Caki2 (cell line): ENCODE data around the gene TENM4. TPM values are rescaled to one million over a fixed set of nuclear protein-coding genes. Genes with fewer than 3 reads are reported as not detected.

Experiments
- DNase-seq: peaks from one replicate; pipeline ENCODE4 v3.0.0-alpha.2; 2015; ENCODE audit warnings: low read depth
- in situ Hi-C: cut with HindIII; loops from 2 replicates; pipeline ENCODE4 v1.10.0; 2016; ENCODE audit warnings: low sequenced_read_pairs, low pct_unique_long_range_greater_than_20kb, mixed read lengths
- total RNA-seq: library from RNA; depleted of rRNA; stranded (reverse); fragments of >200 nt; shearing (Covaris generic); gene quantifications from 2 replicates; pipeline ENCODE4 v1.2.3, GENCODE V29; 2014; ENCODE audit warnings: low replicate concordance

TENM4 gene
- total RNA-seq, 1 experiment from 2014 or later = 0.17 TPM

DNA sequence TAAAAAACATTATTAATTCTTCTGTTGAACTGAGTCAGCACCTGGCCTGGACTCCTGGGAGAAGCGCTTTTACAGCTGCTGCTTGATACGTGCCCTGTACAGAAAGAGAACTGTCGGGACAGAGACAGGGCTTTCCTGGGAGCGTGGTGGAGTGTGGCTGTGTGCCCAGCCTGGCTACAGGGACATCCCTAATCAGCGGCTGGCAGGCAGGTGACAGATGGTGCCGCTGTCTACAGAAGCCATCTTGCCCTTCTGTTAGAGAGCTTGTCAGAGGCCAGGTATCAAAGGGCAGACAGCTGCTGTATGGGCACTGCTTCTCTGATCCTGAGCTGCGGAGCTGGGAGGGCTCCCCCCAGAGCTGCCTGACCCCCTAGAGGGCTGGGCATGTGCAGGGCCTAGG lies 361.8 kb downstream of the TENM4 start:
- in situ Hi-C loops = no loop called here
- DNase-seq = no peak

DNA sequence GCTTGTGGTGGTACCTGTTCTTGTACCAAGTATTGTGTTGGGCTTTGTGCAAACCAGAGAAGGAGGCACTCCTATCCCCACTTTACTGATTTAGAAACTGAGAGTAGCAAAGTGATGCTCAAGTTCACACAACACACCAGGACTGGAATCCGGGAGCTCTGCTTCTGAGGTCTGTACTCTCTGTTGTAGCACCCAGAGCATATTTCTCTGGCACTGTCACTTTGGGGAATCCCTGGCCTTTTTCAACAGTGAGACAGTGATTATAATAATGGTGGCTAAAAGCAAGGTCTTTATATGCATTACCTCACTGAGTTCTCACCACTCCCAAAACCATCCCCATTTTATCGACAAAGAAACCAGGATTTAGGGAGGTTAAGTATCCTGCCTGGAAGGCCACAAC lies 362.4 kb downstream of the TENM4 start:
- in situ Hi-C loops = no loop called here
- no peak for DNase-seq

DNA sequence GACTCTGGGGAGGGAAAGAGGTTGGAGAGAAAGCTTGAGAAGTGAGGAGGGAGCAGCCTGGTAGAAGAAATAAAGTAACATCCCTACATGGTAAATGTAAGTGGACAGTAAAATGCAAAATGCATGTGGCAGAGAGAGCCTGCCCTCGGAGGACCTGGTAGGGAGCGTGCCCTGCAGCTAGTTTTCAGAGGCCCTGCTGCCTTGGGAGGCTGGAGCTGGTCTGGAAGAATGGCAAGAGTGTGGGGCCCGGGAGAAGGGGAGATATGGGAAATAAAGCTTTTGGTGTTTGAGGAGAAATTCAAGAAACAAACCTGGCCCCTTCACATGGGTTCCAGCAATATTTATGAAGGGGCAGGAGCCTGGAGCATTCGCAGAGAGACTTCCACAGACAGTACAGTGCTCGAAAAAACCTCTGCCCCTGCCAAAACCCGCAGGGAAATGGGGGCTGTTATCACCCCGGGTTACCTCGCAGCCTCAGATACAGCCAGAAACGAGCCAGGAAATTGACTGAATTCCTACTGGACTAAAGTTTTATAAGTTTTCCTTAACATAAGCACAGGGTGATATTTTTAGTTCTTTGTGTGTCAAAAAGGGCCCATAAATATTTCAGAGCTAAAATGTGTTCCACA lies 363.0 kb downstream of the TENM4 start:
- no peak for DNase-seq
- in situ Hi-C loops = no loop called here

DNA sequence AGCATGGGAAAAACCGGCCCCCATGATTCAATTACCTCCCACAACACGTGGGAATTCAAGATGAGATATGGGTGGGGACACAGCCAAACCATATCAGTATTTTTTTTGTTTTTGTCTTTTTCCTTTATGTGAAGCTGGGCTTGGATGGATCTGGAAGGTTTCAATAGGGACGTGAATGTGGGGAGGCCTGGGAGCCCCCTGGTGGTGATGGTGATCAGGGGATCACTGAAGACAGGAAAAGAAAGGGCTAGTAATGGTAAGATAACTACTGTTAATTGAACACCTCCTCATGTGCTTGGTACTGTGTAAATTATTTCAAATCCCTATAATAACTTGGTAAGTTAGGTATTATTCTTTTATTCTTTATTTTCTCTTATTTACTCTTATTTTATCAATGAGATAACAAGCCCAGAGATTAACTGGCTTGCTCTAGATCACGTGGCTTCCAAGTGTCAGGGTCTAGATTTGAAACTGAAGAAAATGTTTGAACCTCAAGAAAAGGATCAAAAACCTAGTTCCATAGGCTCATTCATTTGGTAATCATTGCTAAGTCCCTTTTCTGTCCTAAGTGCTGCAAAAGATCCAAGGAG lies 364.2 kb downstream of the TENM4 start:
- in situ Hi-C loops = no loop called here
- DNase-seq = no peak

DNA sequence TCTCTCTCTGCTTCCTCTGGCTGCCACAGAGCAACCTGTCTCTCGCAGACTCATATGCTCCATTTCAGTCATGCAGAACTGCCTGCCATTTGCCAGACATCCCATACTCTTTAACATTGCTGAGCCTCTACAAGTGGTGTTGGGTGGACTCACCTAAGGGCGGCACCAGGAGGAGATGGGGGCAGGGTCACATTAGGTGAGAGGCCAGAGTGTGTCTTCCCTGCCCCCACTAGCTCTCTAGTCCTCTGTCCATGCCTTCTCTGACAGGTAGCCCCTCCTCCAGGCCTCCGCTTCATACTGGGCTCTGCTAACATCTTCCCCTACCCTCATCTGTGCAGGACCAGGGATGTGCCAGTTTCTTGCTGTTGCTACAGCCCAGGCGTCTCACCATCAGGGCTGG lies 366.3 kb downstream of the TENM4 start:
- no peak for DNase-seq
- in situ Hi-C loops = no loop called here

DNA sequence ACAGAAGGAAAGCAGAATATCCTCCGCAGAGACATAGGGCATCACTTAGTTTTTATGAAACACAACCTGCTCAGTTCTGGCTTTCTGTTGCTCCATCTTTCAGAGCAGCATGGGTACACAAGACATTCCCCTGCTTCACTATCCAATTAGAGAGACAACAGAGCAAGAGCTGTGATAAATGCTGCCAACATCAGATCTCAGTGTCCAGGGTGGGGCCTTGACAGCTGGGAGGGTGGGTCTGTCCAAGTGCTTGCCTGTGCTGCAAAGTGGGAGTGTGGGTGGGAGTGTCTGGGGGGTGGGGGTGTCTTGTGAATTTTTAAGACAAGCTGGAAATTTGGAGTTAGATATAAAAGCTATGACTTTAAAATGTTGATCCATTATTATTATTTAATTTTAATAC lies 369.6 kb downstream of the TENM4 start:
- in situ Hi-C loops = no loop called here
- DNase-seq = no peak

DNA sequence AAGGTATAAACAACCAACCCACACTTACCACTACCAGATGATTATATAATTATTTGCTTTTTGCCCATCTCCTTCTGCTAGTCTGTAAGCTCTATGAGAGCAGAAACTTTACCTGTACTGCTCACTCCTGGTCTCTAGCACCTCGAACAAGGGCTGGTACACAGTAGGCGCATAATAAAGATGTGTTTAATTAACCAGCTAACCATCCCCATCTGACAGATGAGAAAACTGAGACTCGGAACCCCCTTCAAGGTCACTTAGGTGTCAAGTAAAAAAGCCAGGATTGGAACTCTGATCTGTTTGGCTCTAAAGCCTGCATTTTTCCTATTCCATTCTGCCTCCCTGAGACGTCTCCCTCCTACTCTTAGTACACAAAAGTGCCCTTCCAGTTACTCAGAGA lies 370.3 kb downstream of the TENM4 start:
- no peak for DNase-seq
- in situ Hi-C loops = no loop called here

DNA sequence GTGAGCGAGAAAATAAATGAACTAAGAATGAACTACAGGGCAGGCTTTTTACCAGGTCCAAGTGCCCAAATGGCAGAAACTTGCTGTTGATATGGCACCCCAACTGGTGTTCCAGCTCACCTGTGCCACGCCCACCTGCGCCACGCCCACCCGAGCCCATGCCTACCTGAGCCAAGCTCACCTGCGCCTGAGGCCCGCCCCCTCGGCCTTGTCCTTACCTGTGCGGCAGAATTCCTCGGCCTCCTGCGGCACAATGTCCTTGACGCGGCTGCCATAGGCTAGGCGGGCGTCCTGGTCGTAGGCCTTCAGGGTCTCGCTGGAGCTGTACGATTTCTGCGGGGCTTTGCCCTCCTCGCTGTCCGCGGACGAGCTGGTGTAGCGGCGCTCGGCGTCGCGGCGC lies 371.3 kb downstream of the TENM4 start:
- in situ Hi-C loops = no loop called here
- no peak for DNase-seq

DNA sequence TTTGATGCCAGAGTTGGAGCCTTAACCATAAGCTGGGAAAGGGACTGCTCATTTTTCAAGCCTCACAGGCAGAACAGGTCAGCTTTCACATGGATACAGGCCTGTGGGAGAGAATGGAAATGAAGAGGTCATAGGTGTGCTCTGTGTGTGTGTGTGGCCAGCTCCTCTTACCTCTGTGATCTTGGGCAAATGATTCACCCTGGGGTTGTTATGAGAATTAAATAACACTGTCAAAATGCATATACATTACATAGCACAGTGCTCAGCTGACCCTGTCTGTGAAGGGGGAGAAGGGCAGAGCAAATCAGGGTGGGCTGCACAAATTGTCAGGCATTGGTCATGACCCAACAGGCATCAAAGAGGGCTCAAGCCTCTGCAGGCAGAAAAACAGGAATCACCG lies 372.5 kb downstream of the TENM4 start:
- DNase-seq = no peak
- in situ Hi-C loops = no loop called here

DNA sequence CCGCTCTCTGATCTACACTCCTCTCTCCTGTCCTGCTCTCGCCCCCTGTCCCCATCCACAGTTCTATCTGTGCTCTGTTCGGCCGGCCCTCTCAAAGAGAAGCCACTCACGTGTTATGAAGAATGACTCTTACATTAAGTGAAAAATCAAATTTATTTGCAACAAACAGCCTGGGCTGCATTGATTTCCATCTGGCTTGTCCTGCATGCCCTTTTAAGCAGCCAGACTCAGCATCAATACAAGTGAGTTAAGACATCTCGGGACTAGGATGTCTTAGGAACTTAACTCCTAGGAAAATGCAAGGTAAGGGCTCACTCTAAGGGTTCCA lies 373.5 kb downstream of the TENM4 start:
- in situ Hi-C loops = no loop called here
- no peak for DNase-seq

DNA sequence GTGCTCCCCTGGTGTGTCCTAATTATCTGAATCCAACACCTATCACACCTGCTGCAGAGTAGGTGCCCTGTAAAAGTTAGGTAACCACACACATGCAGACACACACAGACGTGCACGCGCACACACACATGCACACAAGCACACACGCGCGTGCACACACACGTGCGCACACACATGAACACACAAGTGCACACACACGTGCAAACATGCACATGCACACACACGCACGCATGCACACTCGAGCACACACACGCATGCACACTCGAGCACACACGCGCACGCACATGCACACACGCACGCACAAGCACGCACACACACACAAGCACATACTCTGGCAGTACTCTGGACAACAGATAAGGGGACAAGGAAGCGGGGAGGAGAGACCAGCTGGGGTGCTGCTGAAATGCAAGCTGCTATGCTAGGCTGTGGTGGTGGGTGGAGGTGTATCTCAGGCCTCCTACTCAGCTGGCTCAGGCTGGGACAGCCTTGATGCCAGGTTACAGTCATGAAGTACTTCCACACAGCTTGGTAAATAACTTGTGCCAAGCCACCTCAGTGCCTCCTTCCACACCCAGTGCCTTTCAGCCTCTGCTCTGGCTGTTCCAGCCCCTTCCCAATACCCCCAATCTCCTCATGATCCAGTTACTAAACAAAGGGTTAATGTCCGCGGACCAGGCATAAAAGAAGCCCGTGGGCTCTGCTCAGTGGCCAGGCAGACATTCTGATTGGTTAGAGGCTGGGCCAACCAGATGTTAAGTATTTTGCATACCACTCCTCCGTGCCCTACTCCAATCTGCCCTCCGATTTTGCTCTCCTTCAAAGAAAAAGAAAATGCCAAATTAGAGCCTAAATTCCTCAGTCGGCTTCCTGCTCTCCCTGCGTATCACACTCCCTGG lies 374.1 kb downstream of the TENM4 start:
- in situ Hi-C loops = no loop called here
- no peak for DNase-seq

DNA sequence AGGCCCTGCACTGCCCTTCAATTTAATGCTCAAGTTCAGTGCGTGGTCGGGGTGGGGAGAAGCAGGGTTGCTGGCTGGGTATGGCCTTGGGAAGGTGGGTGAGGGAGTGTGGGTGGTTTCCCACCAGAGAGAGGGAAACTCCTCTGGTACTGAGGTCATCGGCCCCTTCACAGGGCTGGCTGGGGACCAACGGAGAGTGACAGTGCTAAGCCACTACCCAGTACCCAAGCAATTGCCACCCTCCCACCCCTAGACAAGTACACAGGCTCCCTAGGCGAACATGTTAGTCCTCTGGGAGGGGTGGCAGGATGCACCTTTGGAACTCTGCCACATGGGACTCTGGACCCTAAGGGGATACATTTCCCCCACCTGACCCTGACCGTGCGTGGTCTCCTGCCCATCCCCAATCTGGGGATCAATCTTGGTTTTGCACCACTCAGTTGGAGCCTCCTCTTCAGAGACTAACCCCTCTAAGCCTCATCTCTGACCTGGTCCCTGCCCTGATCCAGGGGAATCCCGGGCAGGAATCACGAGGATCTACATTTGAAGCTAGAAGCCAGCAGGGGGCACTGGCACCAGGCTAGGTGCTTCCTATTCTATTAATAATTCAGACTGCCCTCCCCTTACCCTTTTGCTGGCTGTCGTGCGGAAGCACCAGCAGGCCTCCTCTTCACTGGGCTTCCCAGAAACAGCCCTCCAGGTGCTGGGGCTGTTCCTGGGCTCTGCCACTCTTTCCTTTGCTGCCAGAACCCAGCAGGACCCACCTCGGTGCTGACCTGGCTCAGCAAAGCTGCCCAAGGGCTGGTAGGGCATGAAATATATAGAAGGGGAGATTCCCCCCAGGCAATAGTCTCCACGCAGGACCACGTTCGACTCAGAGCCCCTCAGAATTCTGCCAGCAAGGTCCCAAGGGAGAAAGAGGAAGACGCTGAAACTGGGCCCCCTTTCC lies 377.7 kb downstream of the TENM4 start:
- DNase-seq = no peak
- in situ Hi-C loops = no loop called here

DNA sequence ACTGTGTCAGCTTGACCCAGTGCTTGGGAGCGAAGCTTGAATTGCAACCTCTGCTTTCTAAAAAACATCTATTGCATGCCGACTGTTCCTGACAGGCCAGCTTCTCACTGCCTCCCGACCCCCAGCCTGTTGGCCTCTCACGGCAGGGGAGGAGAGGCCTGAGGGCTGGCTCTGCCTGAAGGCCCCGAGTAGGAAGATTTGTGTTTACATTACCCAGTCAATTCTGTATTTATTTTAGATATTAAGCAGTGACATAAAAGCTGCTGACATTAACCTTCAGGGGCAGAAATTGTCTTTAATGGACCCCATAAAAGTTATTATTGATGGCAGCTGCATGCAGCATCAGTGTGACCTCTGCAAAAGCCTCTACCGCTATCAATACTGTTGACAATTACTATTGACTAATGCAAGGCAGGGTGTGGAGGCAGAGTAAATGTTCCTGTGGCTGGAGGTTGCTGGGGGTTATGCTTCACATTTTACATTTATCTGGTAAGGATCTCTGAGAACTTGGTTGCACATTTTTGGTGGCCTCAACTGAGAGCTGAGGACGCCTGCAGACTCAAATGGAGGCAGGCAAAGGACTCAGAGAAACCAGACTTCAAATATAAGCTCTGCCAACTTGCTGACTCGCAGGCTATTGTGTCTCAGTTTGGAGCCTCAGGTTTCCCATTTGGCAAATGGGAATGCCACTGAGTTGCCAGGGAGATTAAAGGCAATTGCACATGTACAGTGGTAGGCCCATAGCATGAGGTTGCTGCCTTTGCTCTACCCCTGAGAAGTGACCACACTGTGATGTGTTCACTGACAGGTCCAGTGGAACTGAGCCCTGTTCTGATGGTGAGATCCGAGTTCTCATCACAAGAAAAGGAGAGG lies 380.5 kb downstream of the TENM4 start:
- in situ Hi-C loops = no loop called here

DNA sequence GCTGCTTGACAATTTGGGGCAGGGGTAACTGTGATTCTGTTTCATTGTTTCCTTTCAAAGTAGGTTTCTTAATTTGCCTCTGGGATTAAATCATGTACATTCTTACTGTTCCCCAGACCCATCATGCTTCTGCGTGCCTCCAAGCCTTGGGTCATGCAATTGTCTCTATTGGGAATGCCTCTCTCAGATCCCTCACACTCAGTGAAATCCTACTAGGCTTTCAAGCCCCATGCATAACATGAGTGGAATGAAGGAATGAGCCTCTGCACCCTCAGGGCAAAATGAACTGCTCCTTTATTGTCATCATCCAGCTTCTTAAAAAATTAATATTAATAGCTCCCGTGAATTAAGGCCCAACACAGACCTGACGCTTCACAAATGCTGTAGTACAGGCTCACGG lies 381.7 kb downstream of the TENM4 start:
- DNase-seq = no peak
- in situ Hi-C loops = no loop called here

More for the DNA sequence above, 380.5 kb downstream of the TENM4 start:
- DNase-seq = no peak

DNA sequence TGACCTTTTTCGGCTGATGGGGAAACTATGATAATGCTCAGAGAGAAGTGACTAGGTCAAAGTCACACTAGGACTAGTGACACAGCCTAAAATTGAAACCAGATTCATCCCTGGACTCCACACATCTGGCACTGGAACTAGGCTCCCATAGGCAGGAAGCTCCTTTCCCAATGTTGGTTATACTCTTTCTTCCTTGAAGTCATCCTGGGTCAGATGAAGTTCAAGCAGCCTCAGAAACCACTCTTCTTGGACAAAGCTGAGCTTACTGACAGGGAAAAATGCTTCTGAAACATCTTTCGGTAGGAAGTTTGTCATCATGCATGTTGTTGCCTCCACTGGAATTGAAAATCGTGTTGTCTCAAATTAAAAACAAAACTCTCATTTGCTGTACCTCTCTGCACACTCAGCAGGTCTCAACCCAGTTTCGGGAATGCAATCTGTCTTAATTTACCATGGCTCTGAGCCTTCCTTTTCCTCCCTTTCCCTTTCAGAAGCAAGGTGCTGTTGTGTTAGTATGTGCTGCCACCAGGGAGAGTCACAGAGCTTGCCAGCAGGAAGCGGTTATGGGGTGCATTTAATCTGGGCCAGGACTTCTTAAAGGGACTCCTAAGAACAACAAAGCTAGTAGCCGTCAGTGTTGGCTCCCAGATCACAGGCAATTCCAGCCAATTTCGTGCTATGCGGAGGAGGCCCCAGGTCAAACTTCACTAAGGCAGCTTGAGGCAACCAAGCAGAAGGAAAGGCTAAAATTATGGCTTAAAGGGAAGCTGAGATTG lies 384.8 kb downstream of the TENM4 start:
- no peak for DNase-seq
- in situ Hi-C loops = no loop called here

DNA sequence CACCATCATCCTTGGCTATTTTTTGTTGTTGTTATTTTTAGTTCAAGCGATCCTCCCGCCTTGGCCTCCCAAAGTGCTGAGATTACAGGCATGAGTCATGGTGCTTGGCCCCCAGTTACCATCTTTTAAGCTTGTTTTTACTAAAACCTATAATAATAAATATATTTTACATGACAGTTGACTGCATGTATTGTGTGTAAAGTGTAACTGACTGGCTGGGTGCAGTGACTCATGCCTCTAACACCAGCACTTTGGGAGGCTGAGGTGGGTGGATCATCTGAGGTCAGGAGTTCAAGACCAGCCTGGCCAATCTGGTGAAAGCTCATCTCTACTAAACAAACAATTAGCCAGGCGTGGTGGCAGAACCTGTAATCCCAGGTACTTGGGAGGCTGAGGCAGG lies 386.2 kb downstream of the TENM4 start:
- in situ Hi-C loops = no loop called here
- DNase-seq = no peak

DNA sequence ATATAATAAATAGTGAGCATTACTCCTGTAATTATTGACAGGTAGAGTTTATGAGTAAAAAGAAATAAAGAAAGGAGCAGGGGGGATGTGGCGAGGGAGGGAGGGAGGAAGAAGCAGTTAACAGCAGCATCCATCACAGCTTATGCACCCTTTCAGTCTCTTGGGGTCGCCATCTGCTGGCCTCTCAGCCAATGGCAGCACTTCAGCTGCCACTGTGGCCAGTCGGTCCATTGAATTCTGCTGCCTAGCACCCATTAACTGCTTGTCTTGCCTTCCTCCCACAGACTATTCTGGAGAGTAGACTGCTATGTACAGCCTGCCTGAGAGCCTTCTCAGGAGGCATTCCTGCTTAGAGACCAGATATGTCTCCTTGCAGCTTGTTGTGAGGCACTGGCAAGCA lies 388.3 kb downstream of the TENM4 start:
- no peak for DNase-seq
- in situ Hi-C loops = no loop called here
